HG03097 (cell line): ENCODE measurements around the gene SENP6.
"Not testable (repeated sequence)": the region's sequence is repeated elsewhere in the genome, so short reads cannot be mapped to it uniquely, and the experiment has no call there.

Experiments used
- ATAC-seq: cut with Tn5 transposase; IDR thresholded peaks from one replicate; pipeline ENCODE4 v1.9.1; 2021; ENCODE audit not compliant: unreplicated experiment, low FRiP score

The SENP6 gene

DNA sequence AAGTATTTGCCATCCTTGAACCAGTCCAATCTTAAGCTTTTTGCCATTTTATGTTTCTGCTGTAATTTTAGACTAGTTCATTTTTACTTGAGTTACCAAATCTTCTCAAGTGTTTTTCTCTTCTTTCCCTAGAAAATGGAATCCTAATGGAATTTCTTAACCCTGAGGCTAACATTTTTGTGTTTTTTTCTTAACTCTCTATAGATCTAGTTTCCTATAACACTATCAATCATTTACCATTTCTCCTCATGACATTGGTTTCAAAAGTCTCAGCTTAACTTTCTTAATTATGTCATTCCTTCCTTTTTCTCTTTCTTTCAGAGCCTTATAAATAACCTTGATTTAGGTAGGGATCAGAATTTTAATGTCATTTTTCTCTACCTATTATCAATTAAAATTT, 54.8 kb downstream of the SENP6 start:
- no peak for ATAC-seq

GRCh38 chr6:75657327-75657726, 55.6 kb downstream of the SENP6 start:
- no peak for ATAC-seq

DNA sequence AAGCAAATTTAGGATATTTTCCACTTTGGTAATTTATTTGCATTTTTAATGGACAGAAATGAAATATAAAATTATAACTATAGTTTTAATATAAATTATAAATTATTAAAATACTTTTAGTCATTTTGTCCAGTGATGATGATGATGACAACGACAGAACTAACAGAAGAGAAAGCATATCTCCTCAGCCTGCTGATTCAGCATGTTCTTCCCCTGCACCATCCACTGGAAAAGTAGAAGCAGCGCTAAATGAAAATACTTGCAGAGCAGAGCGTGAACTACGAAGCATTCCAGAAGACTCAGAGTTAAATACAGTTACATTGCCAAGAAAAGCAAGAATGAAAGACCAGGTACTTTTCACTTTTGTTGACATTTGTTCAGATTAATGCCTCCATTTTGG, 64.9 kb downstream of the SENP6 start:
- ATAC-seq: no peak

DNA sequence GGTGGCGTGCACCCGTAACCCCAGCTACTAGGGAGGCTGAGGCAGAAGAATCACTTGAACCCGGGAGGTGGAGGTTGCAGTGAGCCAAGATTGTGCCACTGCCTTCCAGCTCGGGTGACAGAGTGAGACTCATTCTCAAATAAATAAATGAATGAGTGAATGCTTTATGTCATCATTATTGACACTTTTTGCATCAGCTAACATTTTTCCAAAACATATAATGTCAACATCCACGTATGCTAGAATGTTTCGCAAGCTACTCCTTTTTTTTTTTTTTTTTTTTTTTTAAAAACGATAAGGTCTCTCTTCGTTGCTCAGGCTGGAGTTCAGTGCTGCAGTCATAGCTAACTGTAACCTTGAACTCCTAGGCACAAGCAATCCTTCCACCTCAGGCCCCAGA, 72.2 kb downstream of the SENP6 start:
- no peak for ATAC-seq

DNA sequence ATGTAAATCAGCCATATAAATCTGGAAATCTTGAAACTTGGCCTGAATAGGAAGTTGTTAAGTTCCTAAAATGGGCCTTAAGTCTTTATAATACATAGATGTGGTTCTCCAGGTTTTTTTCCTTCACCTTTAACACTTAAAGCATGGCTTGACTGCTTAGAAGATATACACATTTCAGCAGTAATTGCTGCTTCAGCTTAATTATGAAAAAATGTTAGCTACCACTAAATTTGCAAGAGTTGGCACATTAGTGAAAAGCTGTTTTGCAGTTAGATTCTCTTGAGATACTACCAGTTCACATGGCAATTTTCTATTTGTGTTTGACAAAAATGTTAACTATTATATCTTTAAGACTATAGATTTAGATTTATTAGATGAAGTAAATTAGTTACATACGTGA, 74.7 kb downstream of the SENP6 start:
- no peak for ATAC-seq

DNA sequence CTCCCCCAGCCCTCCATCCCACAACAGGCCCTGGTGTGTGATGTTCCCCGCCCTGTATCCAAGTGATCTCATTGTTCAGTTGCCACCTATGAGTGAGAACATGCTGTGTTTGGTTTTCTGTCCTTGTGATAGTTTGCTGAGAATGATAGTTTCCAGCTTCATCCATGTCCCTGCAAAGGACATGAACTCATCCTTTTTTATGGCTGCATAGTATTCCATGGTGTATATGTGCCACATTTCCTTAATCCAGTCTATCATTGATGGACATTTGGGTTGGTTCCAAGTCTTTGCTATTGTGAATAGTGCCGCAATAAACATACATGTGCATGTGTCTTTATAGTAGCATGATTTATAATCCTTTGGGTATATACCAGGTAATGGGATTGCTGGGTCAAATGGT, 80.9 kb downstream of the SENP6 start:
- not testable (repeated sequence) for ATAC-seq

- not testable (repeated sequence) for ATAC-seq
Observed at GRCh38 chr6:75683005-75683404, 81.3 kb downstream of the SENP6 start.

DNA sequence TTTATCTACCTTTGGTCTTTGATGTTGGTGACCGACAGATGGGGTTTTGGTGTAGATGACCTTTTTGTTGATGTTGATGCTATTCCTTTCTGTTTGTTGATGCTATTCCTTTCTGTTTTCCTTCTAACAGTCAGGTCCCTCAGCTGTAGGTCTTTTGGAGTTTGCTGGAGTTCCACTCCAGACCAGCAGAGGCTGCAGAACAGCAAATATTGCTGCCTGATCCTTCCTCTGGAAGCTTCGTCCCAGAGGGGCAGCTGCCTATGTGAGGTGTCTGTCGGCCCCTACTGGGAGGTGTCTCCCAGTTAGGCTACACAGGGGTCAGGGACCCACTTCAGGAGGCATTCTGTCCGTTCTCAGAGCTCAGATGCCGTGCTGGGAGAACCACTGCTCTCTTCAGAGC, 85.9 kb downstream of the SENP6 start:
- ATAC-seq: not testable (repeated sequence)

DNA sequence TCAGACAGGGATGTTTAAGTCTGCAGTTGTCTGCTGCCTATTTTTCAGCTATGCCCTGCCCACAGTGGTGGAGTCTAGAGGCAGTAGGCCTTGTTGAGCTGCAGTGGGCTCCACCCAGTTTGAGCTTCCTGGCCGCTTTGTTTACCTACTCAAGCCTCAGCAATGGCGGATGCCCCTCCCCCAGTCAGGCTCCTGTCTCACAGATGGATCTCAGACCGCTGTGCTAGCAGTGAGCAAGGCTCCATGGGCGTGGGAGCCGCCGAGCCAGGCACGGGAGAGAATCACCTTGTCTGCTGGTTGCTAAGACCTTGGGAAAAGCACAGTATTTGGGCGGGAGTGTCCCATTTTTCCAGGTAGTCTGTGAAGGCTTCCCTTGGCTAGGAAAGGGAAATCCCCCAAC, 86.3 kb downstream of the SENP6 start:
- ATAC-seq: not testable (repeated sequence)

DNA sequence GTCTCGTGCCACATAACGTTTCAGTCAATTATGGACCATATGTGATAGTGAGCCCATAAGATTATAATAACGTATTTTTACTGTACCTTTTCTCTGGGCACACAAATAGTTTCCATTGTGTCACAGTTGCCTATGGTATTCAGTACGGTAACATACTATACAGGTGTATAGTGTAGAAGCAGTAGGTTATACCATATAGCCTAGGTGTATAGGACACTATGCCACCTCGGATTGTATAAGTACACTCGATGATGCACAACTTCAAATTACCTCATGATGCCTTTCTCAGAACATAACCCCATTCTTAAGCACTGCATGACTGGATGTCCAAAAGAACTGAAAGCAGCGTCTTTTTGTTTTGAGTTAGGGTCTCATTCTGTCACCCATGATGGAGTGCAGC, 87.9 kb downstream of the SENP6 start:
- no peak for ATAC-seq

DNA sequence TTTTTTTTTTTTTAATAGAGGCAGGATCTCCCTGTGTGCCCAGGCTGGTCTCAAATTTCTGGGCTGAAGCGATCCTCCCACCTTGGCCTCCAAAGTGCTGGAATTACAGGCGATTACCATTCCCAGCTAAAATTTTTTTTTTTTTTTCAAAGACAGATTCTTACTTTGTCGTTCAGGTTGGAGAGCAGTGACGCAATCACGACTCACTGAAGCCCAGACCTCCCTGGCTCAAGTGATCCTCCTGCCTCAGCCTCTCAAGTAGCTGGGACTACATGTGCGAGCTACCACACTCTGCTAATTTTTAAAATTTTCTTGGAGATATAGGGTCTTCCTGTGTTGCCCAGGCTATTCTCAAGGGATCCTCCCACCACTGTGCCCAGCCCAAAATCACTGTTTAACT, 89.3 kb downstream of the SENP6 start:
- no peak for ATAC-seq

DNA sequence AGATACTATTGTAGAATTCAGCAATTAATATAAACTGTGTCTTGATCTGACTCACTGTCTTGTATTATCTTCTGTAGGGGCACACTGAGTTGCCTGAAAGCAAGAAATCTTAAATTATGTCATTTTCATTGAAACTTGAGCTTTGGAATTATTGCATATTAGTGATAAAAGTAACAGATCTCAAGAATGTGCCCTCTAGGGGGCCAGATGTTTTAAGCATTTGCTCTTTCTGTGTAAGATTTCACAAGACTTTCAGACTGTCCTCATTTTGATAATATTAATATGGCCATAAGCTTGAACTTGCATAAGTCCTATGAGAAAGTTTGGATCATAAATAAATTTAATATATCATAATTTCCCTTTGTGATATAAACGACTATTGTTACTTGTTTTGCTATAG, 91.9 kb downstream of the SENP6 start:
- ATAC-seq: no peak

DNA sequence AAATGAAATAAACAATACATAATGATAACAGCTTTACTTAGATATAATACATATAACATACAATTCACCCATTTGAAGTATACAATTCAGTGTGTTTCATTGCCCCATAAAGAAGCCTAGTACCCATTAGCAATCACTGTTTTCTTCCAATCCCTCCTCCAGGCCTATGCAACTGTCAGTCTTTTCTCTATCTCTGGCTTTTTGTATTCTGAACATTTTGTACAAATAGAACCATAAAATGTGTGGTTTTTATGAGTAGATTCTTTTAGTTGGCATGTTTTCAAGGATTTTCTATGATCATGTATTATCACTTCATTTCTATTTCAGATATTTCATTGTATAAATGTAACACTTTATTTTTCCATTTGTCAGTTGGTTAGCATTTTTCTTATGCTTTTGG, 92.7 kb downstream of the SENP6 start:
- no peak for ATAC-seq

- ATAC-seq: not testable (repeated sequence)
Observed at GRCh38 chr6:75708334-75708733, 106.7 kb downstream of the SENP6 start.

DNA sequence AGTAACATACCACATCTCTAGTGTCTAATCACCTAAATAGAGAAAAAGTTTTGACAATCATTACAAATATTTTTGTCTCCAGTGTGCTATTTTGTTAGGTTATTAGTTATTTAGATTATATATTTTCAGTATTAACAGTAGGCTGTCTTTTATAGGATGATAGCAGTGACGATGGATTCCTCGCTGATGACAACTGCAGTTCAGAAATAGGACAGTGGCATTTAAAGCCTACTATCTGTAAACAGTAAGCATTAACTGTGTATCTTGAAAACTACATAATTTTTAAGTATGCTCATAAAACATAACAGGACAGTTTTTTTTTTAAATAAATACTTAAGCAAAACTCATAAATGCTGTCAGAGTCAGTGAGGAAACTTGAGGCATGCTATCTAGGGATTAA, 109.5 kb downstream of the SENP6 start:
- no peak for ATAC-seq

DNA sequence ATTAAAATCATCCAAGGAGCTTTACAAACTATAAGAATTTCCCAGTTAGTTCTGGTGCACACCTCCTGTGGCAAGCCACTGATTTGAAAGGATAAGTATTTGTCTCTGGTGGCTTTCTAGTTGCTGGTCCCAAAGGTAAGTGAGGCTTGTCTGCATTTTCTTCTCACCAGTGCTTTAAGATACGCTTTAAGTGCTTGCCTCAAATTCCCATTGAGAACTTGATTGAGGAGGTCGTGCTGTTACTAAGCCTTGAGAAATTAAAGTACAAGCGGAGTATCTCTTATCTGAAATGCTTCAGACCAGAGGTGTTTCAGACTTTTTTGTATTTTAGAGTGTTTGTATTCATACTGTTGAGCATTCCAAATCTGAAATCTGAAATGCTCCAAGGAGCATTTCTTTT, 117.5 kb downstream of the SENP6 start:
- ATAC-seq: no peak

- no peak for ATAC-seq
Observed at GRCh38 chr6:75723382-75723781, 121.7 kb downstream of the SENP6 start.

DNA sequence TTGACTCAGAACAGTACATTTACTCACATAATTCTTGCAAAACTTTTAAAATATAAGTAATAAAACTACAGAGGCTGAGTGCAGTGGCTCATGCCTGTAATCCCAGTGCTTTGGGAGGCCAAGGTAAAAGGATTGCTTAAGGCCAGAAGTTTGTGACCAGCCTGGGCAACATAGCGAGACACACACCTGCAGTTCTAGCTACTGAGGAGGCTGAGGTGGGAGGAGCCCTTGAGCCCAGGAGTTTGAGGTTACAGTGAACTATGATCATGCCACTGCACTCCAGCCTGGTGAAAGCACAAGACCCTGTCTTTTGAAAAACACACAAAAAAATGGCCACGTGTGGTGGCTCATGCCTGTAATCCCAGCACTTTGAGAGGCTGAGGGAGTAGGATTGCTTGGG, 125.5 kb downstream of the SENP6 start:
- no peak for ATAC-seq

GRCh38 chr6:75731029-75731428, 129.3 kb downstream of the SENP6 start:
- ATAC-seq: not testable (repeated sequence)

DNA sequence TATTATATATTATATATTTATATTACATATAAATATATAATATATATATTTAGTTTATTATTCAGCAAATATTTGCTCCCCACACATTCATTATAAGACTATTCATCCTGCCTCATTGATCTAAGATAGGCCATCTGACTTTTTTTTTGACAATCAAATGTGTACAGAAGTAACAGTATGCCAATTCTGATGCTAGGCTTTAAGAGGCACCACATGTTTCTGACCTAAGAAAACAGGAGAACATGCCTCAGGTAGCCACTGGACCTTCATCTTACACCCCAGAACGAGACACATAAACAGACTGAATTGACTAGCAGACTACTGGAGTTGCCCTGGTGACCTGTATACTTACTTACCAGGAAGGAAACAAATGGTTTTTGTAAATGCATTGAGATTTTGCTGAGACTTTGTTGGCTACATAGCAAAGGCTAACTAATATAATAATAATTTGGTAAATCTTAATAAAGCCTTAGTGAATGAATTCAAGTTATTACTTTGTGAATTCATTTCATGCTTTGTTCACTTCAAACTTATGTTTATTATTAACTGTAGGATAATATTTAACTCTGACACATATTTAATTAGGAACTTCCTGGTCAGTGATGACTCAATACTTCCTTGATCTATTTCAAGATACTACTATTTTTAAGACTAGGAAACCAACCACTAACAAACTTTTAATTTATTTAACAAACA, 134.0 kb downstream of the SENP6 start:
- peak; percentile 81 for ATAC-seq

- ATAC-seq: no peak
Observed at GRCh38 chr6:75743971-75744370, 142.3 kb downstream of the SENP6 start.

- ATAC-seq: no peak
Observed at GRCh38 chr6:75745404-75745803, 143.7 kb downstream of the SENP6 start.

- no peak for ATAC-seq
Observed at GRCh38 chr6:75746221-75746620, 144.5 kb downstream of the SENP6 start.
